Inflammatory macrophage treated with lipopolysaccharide for 4 hours (primary cell): Measurements from ENCODE around the gene TMEM119.

Experiments
- DNase-seq: peaks from one replicate; pipeline ENCODE4 v3.0.0-alpha.2; 2020

TMEM119 gene

GRCh38 chr12:108614639-108615038 lies 16.8 kb upstream of the TMEM119 start:
- DNase-seq, result no peak

- no peak for DNase-seq
Observed at GRCh38 chr12:108614041-108614440, 16.2 kb upstream of the TMEM119 start.

GRCh38 chr12:108613548-108613947 lies 15.7 kb upstream of the TMEM119 start:
- peak; percentile 79 for DNase-seq

- no peak for DNase-seq
Observed at GRCh38 chr12:108612788-108613282, 15.0 kb upstream of the TMEM119 start.

- peak; percentile 59 for DNase-seq
Observed at GRCh38 chr12:108611884-108612415, 14.1 kb upstream of the TMEM119 start.

- no peak for DNase-seq
Observed at GRCh38 chr12:108610856-108611605, 13.1 kb upstream of the TMEM119 start.

- DNase-seq, result no peak
Observed at GRCh38 chr12:108610336-108610815, 12.5 kb upstream of the TMEM119 start.

- DNase-seq, result no peak
Observed at GRCh38 chr12:108609537-108610335, 11.9 kb upstream of the TMEM119 start.

- no peak for DNase-seq
Observed at GRCh38 chr12:108608616-108609015, 10.7 kb upstream of the TMEM119 start.

GRCh38 chr12:108607981-108608600 lies 10.2 kb upstream of the TMEM119 start:
- DNase-seq, result no peak

GRCh38 chr12:108606492-108606891 lies 8.6 kb upstream of the TMEM119 start:
- DNase-seq, result no peak

- DNase-seq, result no peak
Observed at GRCh38 chr12:108605690-108606406, 8.0 kb upstream of the TMEM119 start.

- DNase-seq, result peak; percentile 33
Observed at GRCh38 chr12:108605000-108605689, 7.3 kb upstream of the TMEM119 start.

GRCh38 chr12:108604208-108604941 lies 6.5 kb upstream of the TMEM119 start:
- DNase-seq, result no peak

- DNase-seq, result no peak
Observed at GRCh38 chr12:108603743-108604142, 5.9 kb upstream of the TMEM119 start.

- DNase-seq, result no peak
Observed at GRCh38 chr12:108602976-108603704, 5.3 kb upstream of the TMEM119 start.

- no peak for DNase-seq
Observed at GRCh38 chr12:108602209-108602705, 4.4 kb upstream of the TMEM119 start.

- no peak for DNase-seq
Observed at GRCh38 chr12:108600702-108601007, 2.8 kb upstream of the TMEM119 start.

- DNase-seq, result no peak
Observed at GRCh38 chr12:108599948-108600701, 2.2 kb upstream of the TMEM119 start.

GRCh38 chr12:108599541-108599940 lies 1.7 kb upstream of the TMEM119 start:
- no peak for DNase-seq
